Sigmoid colon (tissue), 4 donors: ENCODE measurements around the gene CNOT6.

Source experiments
- CTCF ChIP-seq, 4 experiments: fragments of 450-650 bp in 3 of 4; fragments of 200-600 bp in 1 of 4; IDR thresholded peaks; one replicate each; pipeline ENCODE4 v1.5.1; 2016 to 2019; ENCODE audit warnings: antibody characterized with exemption in 4 of 4, mild to moderate bottlenecking in 3 of 4, moderate library complexity in 2 of 4
- EP300 ChIP-seq, 4 donors: sonication (generic); formaldehyde crosslinking; IDR thresholded peaks; one replicate each; pipeline ENCODE4 v1.6.1; 2017; ENCODE audit warnings: antibody characterized with exemption in 4 of 4
- POLR2A ChIP-seq, 2 donors: fragments of 450-650 bp; IDR thresholded peaks; one replicate each; pipeline ENCODE4 v1.6.1; 2016; ENCODE audit warnings: antibody characterized with exemption in 2 of 2, mild to moderate bottlenecking in 2 of 2, moderate library complexity in 2 of 2
- POLR2AphosphoS5 ChIP-seq, 4 donors: sonication (generic); formaldehyde crosslinking; IDR thresholded peaks; one replicate each; pipeline ENCODE4 v1.6.1; 2017; ENCODE audit warnings: antibody characterized with exemption in 4 of 4

- TF ChIP-seq POLR2A (IDR thresholded peaks at IDR 0.05) (no peak), CTCF (IDR thresholded peaks at IDR 0.05) (no peak), EP300 (IDR thresholded peaks at IDR 0.05) (no peak), POLR2AphosphoS5 (IDR thresholded peaks at IDR 0.05) (no peak)
These were observed 33.3 kb upstream of the CNOT6 start for GRCh38 chr5:180460834-180461233.
